ENCODE data around the gene ANKS1A.
A peak's percentile ranks its signal among the peaks of the same experiment; 100 is the strongest.

ANKS1A gene

GRCh38 chr6:35057449-35058357, 168.6 kb downstream of the ANKS1A start:
- peak; percentile 74 for DNase-seq

- DNase-seq, result no peak
Measured at GRCh38 chr6:35058358-35058675, 169.3 kb downstream of the ANKS1A start.

DNA sequence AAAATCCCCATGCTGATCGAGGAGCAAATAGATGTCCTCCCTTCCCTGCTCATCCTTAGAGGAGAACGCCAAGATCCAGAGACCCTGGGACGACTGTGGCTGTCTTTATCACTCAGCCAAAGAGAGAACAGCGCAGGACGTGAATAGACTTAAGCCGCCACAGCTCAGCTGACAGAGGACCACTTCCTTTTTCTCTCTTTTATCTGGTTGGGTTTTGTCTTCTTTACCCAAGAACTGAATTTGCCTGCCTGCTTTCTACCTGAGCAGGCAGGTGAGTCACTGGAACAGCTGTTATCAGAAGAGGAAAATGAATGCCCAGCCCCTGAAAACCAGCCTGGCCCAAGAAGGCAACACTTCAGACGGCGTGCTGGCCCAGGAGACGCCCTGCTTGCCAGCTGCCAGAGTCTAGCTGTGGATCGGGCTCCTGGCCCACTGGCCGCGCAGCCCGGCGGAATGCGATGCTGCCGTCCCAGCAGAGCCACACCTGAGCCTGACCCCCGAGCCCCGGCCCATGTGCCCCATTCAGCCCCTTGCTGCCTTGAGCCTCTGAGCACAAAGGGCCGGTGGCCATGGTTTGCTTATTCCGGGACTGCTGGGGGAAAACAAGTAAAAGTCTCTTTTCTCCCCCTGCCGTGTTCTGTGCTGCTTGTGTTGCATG, 169.9 kb downstream of the ANKS1A start:
- DNase-seq, result no peak

GRCh38 chr6:35059596-35060345, 170.7 kb downstream of the ANKS1A start:
- no peak for DNase-seq

- DNase-seq, result no peak
Measured at GRCh38 chr6:35061102-35061615, 172.1 kb downstream of the ANKS1A start.

DNA sequence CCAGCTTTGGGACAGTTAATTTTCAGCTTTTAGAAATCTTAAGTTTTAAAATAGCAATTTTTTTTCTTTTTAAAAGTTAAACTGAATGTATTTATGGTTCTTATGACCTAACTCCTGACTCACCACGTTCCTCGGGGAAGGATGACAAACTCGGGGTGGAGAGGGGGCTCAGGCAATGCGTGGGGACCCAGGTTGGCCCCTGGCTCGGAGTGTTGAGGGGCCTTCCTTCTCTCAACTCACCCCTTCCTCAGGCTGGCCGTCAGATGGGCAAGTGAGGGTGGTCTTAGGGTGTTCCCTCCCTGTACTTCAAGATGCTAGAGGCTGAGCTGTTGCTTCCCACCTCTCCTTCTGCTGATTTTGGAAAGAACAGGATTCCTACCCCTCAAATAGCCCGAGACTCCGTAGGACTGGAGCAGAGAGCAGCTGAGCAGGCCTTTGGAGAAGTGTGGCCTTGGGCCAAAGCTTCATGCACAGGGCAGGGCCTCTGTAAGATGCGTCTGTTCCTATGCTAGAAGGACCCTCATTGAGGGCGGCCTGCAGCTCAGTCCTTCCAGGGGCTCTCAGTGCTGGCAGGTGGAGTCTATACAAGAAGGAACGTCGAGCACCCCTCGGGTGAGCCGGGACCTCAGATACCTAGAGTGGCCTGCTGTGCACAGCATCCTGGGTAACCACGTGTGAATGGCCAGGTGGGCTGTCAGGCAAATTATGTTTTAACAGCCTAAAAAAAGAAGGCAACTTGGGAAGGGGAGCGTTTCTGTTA, 172.8 kb downstream of the ANKS1A start:
- DNase-seq, result no peak

DNA sequence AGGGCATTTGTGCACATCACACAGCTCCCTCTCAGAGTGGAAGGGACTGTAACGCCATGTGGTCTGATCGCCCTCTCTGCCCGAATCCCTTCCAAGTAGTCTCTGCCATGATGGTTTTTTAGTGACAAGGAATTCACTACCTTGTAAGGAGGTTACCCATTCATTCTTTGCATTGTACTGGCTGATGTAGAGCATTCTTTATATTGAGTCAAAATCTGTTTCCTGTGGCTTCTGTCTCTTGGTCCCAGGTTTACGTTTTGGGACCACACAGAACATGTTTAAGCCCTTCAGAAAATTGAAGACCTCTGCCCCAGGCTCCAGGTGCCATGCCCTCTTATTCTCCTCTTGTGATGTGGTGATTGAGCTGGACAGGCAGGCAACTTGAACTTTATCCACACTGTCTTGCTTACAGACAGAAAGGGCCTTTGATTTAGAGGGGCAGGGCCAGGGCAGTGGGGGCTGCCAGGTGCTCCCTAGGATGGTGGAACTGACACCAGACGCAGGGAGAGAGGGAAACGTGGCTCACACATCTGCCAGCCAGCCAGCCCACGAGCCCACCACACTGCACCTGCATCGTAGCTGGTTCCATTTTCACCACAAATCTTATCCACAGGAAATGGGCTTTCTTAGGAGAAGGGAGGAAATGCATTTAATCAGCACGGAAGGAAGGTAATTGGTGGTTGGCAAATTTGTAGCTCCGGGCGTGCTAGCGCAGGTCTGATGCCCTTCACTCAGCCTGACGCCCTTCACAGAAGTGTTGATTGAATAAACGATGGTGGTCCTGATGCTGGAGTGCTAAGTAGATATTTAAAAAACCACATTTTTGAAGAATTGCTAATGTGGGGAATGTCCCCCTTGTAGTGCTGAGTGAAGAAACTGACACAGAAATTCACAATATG, 173.9 kb downstream of the ANKS1A start:
- no peak for DNase-seq

GRCh38 chr6:35063701-35064280, 174.7 kb downstream of the ANKS1A start:
- no peak for DNase-seq

DNA sequence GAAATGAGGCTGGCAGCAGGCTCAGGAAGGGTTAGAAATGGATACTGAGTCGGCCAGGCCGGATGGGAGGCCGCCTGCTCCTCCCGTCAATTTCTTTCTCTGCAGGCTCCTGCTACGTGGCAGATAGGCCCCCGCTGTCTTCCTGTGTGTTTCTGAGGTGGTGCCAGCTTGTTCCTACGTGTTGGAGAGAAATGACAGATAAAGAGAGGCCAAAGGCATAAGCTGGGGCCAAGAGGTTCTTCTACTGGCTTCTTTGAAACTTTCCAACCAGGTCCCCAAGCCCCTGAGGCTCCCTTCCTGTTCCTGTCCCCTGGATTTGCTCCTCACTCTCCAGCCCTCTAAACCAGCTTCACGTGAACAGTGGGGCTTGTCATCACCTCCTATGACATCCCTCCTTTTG, 175.2 kb downstream of the ANKS1A start:
- DNase-seq, result no peak

GRCh38 chr6:35064757-35065440, 175.8 kb downstream of the ANKS1A start:
- DNase-seq, result no peak

GRCh38 chr6:35065441-35065800, 176.4 kb downstream of the ANKS1A start:
- no peak for DNase-seq

DNA sequence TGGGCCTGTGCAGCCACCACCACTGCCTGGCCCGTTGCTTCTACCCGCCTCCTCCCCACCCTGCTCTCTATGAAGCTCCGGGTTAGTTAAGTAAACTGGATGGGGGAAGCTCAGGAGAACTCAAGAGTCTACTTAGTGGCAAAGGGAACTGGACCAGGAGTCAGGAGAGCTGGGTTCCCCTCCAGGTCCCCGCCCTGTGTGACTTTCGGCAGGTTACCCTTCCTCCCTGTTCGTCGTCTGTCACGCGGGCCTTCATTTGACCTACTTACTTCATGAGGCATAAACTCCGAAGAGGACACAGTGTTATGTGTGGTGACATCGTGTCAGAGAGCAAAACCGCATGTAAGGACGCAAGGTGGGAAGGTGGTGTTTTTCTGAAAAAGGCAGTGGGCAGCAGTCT, 176.8 kb downstream of the ANKS1A start:
- no peak for DNase-seq

GRCh38 chr6:35067234-35067633, 178.2 kb downstream of the ANKS1A start:
- no peak for DNase-seq

GRCh38 chr6:35068206-35068605, 179.2 kb downstream of the ANKS1A start:
- DNase-seq, result no peak

- no peak for DNase-seq
Measured at GRCh38 chr6:35068644-35069043, 179.6 kb downstream of the ANKS1A start.

- DNase-seq, result no peak
Measured at GRCh38 chr6:35069262-35069661, 180.2 kb downstream of the ANKS1A start.

GRCh38 chr6:35070111-35070510, 181.1 kb downstream of the ANKS1A start:
- no peak for DNase-seq

GRCh38 chr6:35071347-35071994, 182.4 kb downstream of the ANKS1A start:
- no peak for DNase-seq

- no peak for DNase-seq
Measured at GRCh38 chr6:35072051-35072697, 183.1 kb downstream of the ANKS1A start.

GRCh38 chr6:35072698-35073055, 183.6 kb downstream of the ANKS1A start:
- no peak for DNase-seq
